Measurements from ENCODE around the gene ENPP6.

Gene ENPP6

GRCh38 chr4:184102488-184102887 lies 115.2 kb downstream of the ENPP6 start:
- Mint-ChIP-seq H3K4me1 (peaks cover 55% of the 10 kb centered on the region), H3K27ac (no peak overlapping the region), H3K27me3 (ENCODE audit: low read depth, poor library complexity) (peaks cover 15% of the 10 kb centered on the region), H3K36me3 (ENCODE audit: low read depth) (no peaks in the 10 kb centered on the region), H3K9me3 (no peaks in the 10 kb centered on the region), H3K4me3 (no peak overlapping the region)
- no peak for DNase-seq
- no peak for TF ChIP-seq CTCF (IDR thresholded peaks at IDR 0.05)

DNA sequence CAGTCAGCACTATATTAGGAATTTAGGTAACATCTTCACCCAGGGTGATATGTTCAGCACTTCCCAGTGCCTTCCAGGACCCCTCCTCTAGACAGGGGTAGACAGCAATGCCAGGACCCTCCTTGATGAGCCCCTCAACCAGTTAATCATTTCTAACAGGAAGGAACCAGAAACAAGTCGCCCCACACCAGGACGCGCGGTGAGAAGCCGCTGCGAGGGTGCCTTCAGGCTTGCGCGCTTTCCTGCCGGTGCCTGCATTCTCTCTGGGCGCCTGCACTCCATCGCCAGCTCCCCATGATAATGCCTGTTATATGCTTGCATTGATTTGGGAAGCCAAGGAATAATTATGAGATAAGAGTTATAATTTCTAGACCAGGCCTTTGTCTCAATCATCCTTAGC lies 116.0 kb downstream of the ENPP6 start:
- Mint-ChIP-seq H3K4me1 (peaks cover 60% of the 10 kb centered on the region), H3K36me3 (ENCODE audit: low read depth) (no peaks in the 10 kb centered on the region), H3K27ac (no peak overlapping the region), H3K27me3 (ENCODE audit: low read depth, poor library complexity) (peaks cover 18% of the 10 kb centered on the region), H3K9me3 (no peaks in the 10 kb centered on the region), H3K4me3 (no peak overlapping the region)
- no peak for TF ChIP-seq CTCF (IDR thresholded peaks at IDR 0.05)
- no peak for DNase-seq

- Mint-ChIP-seq H3K27me3 (ENCODE audit: low read depth, poor library complexity) (peaks cover 25% of the 10 kb centered on the region), H3K4me3 (no peak overlapping the region), H3K4me1 (peaks cover 60% of the 10 kb centered on the region), H3K27ac (no peak overlapping the region), H3K9me3 (no peaks in the 10 kb centered on the region), H3K36me3 (ENCODE audit: low read depth) (no peaks in the 10 kb centered on the region)
- peak; percentile 77 for DNase-seq
- peak; percentile 70 for TF ChIP-seq CTCF (IDR thresholded peaks at IDR 0.05)
Observed at GRCh38 chr4:184100297-184100885, 117.3 kb downstream of the ENPP6 start.

GRCh38 chr4:184099535-184099966 lies 118.1 kb downstream of the ENPP6 start:
- peak; percentile 23 for DNase-seq
- no peak for TF ChIP-seq CTCF (IDR thresholded peaks at IDR 0.05)
- peaks cover 61% of the 10 kb centered on the region for H3K4me1 Mint-ChIP-seq
- H3K27me3 Mint-ChIP-seq (ENCODE audit: low read depth, poor library complexity): peaks cover 23% of the 10 kb centered on the region
- peak overlapping the region; percentile 11 for H3K27ac Mint-ChIP-seq
- no peaks in the 10 kb centered on the region for H3K36me3 Mint-ChIP-seq (ENCODE audit: low read depth)
- peak overlapping the region; percentile 19 for H3K4me3 Mint-ChIP-seq
- no peaks in the 10 kb centered on the region for H3K9me3 Mint-ChIP-seq

- DNase-seq: no peak
- peaks cover 23% of the 10 kb centered on the region for H3K27me3 Mint-ChIP-seq (ENCODE audit: low read depth, poor library complexity)
- H3K27ac Mint-ChIP-seq: no peak overlapping the region
- H3K9me3 Mint-ChIP-seq: no peaks in the 10 kb centered on the region
- no peak overlapping the region for H3K4me3 Mint-ChIP-seq
- TF ChIP-seq CTCF (IDR thresholded peaks at IDR 0.05): no peak
- no peaks in the 10 kb centered on the region for H3K36me3 Mint-ChIP-seq (ENCODE audit: low read depth)
- peaks cover 57% of the 10 kb centered on the region for H3K4me1 Mint-ChIP-seq
Observed at GRCh38 chr4:184099000-184099399, 118.7 kb downstream of the ENPP6 start.

- no peak for DNase-seq
- TF ChIP-seq CTCF (IDR thresholded peaks at IDR 0.05): no peak
- Mint-ChIP-seq H3K27ac (no peak overlapping the region), H3K4me1 (peaks cover 47% of the 10 kb centered on the region), H3K36me3 (ENCODE audit: low read depth) (no peaks in the 10 kb centered on the region), H3K27me3 (ENCODE audit: low read depth, poor library complexity) (peaks cover 23% of the 10 kb centered on the region), H3K4me3 (no peak overlapping the region), H3K9me3 (no peaks in the 10 kb centered on the region)
Observed at GRCh38 chr4:184097815-184098214, 119.9 kb downstream of the ENPP6 start.
